ENCODE measurements around the gene GOPC. TPM values are rescaled to one million over a fixed set of nuclear protein-coding genes. Genes with fewer than 3 reads are reported as not detected.
A peak's percentile ranks its signal among the peaks of the same experiment; 100 is the strongest.

Gene GOPC
- total RNA-seq, 1 experiment from 2014 or later: 18.7 TPM

DNA sequence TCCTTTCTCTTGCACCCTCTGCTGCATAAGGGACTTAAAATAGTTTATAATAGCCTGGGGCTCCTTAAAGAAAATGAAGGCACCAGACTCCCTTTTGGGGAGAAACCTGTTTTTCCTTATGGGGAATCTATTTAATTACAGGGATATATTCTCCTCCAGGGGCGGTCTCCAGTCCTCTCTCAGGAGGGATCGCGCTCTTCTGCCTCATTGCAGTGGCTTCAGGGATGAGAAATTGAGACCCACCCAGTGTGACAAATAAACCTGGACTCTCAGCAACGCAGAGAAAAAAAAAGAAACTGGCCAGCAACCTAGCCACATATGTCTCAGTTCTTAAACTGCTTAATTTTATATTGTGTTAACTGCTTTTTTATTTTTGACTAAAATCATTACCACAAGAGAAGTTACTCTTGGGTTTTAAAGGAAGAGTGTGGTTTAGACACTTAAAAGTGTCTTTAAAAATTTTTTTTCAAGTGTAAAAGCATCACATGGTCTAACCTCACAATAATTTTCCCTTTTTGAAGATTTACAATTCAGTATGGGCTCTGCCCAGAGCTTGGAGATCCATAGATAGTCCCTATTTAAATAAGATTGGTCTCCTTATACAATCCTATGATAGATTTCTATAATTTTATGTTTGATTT lies 11.7 kb upstream of the GOPC start:
- no peak overlapping the region for H3T11ph ChIP-seq (ENCODE audit: low read length)
- Mint-ChIP-seq H3K4me1 (peaks cover 43 to 48% of the 10 kb centered on the region in 2 experiments), H3K27ac (peak overlapping the region; percentile 91 to 96 (median 95)), H3K27me3 (ENCODE audit: low read depth) (no peaks in the 10 kb centered on the region; the same call in 1 of the 2 replicates), H3K4me3 (peak overlapping the region; percentile 41 to 65; a peak in 4 of 5 replicates), H3K36me3 (ENCODE audit: insufficient read depth in 1 of 3, low read depth in 3 of 3) (peaks cover 0 to 2% (median 0%) of the 10 kb centered on the region in 3 experiments; a peak in 3 of 7 replicates), H3K9me3 (peaks cover 6 to 9% of the 10 kb centered on the region in 2 experiments)
- TF ChIP-seq, protein P1, sequence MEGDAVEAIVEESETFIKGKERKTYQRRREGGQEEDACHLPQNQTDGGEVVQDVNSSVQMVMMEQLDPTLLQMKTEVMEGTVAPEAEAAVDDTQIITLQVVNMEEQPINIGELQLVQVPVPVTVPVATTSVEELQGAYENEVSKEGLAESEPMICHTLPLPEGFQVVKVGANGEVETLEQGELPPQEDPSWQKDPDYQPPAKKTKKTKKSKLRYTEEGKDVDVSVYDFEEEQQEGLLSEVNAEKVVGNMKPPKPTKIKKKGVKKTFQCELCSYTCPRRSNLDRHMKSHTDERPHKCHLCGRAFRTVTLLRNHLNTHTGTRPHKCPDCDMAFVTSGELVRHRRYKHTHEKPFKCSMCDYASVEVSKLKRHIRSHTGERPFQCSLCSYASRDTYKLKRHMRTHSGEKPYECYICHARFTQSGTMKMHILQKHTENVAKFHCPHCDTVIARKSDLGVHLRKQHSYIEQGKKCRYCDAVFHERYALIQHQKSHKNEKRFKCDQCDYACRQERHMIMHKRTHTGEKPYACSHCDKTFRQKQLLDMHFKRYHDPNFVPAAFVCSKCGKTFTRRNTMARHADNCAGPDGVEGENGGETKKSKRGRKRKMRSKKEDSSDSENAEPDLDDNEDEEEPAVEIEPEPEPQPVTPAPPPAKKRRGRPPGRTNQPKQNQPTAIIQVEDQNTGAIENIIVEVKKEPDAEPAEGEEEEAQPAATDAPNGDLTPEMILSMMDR (conservative IDR thresholded peaks at IDR 0.05): no peak
- no CpG with 5 or more reads among the region's 4 CpGs for WGBS (ENCODE audit: extremely low coverage, insufficient read length, low lambda C conversion rate)
- H3K79me1 ChIP-seq (ENCODE audit: insufficient read depth, low read depth, low read length, poor library complexity, severe bottlenecking): no peaks in the 10 kb centered on the region
- H2BK120ac ChIP-seq (ENCODE audit: low read depth, low read length, poor library complexity, severe bottlenecking): no peak overlapping the region
- DNase-seq: no peak
- H2BK20ac ChIP-seq (ENCODE audit: low read depth, low read length, poor library complexity, severe bottlenecking): no peak overlapping the region
- H3K9ac ChIP-seq (ENCODE audit: extremely low read depth, insufficient read length, low read length): no peak overlapping the region
- H4K5ac ChIP-seq (ENCODE audit: insufficient read length, low read depth, low read length): no peak overlapping the region
- no peak overlapping the region for H3K18ac ChIP-seq (ENCODE audit: insufficient read length, low read depth, low read length)
- H3K14ac ChIP-seq (ENCODE audit: insufficient read depth, low read length): no peak overlapping the region
- H3K23me2 ChIP-seq (ENCODE audit: insufficient read length, low read depth, low read length, poor library complexity, severe bottlenecking): peaks cover 3% of the 10 kb centered on the region
- H2BK5ac ChIP-seq (ENCODE audit: insufficient read length, low read length): no peak overlapping the region
- H2AFZ ChIP-seq (ENCODE audit: low read length): no peak overlapping the region
- H3K23ac ChIP-seq (ENCODE audit: insufficient read length, low read depth, low read length): no peak overlapping the region
- H2AK5ac ChIP-seq (ENCODE audit: insufficient read length, low read length): no peak overlapping the region
- no peaks in the 10 kb centered on the region; the same call in 1 of the 2 replicates for H3K4me1 ChIP-seq (ENCODE audit: insufficient read depth, low read length)
- no peak overlapping the region for H2BK12ac ChIP-seq (ENCODE audit: insufficient read length, low read depth, low read length)
- no peak overlapping the region for H4K8ac ChIP-seq (replicated peaks; ENCODE audit: insufficient read length, low read depth, low read length)
- H3K27me3 ChIP-seq (ENCODE audit: insufficient read depth, low read length): no peaks in the 10 kb centered on the region
- no peak overlapping the region for H4K91ac ChIP-seq (ENCODE audit: insufficient read length, low read depth, low read length)
- no peak overlapping the region for H3K4ac ChIP-seq (ENCODE audit: low read depth, low read length)
- no peak overlapping the region for H2BK15ac ChIP-seq (ENCODE audit: low read depth, low read length)
- H3K9me3 ChIP-seq (ENCODE audit: control insufficient read depth, low read depth, low read length): no peaks in the 10 kb centered on the region
- H3K56ac ChIP-seq (ENCODE audit: insufficient read length, low read depth, low read length): no peak overlapping the region
- peak overlapping the region; percentile 60 for H3K27ac ChIP-seq (ENCODE audit: insufficient read length, low read depth, low read length)
- H3K79me2 ChIP-seq (ENCODE audit: insufficient read depth, low read length): no peaks in the 10 kb centered on the region
- peak overlapping the region; percentile 39 for H3K4me2 ChIP-seq (ENCODE audit: insufficient read depth, insufficient read length, low read length)
- H4K20me1 ChIP-seq (ENCODE audit: control insufficient read depth, insufficient read depth, insufficient read length): no peaks in the 10 kb centered on the region

All from H9 (cell line).